Transverse colon (tissue), 4 donors: Measurements from ENCODE around the gene GARNL3. TPM values are rescaled to one million over a fixed set of nuclear protein-coding genes. Genes with fewer than 3 reads are reported as not detected.

Source experiments
- DNase-seq: peaks from one replicate; pipeline ENCODE4 v3.0.0-alpha.2; 2019
- H3K27ac ChIP-seq, 4 donors: fragments of 200-600 bp; sonication (generic); 2 replicates each; pipeline ENCODE4 v1.5.1; 2016 to 2018; ENCODE audit warnings: inconsistent platforms in 4 of 4
- H3K27me3 ChIP-seq: fragments of 200-600 bp; sonication (generic); 2 replicates; pipeline ENCODE4 v1.5.1; 2017; ENCODE audit warnings: inconsistent platforms
- H3K36me3 ChIP-seq, 4 donors: fragments of 200-600 bp; sonication (generic); 2 replicates each; pipeline ENCODE4 v1.5.1; 2017 to 2019; ENCODE audit warnings: inconsistent platforms in 4 of 4
- H3K4me1 ChIP-seq, 4 donors: fragments of 200-600 bp; sonication (generic); 2 replicates each; pipeline ENCODE4 v1.5.1; 2017 to 2020; ENCODE audit warnings: inconsistent platforms in 4 of 4
- H3K4me3 ChIP-seq, 4 donors: fragments of 200-600 bp; sonication (generic); 1 replicate in 1 of 4; 2 replicates in 3 of 4; pipeline versions ENCODE4 v1.5.1 to v1.6.1; 2017 to 2019; ENCODE audit warnings: inconsistent platforms in 4 of 4
- H3K9me3 ChIP-seq, 2 donors: fragments of 200-600 bp; sonication (generic); 2 replicates each; pipeline ENCODE4 v1.5.1; 2017 to 2019; ENCODE audit warnings: inconsistent platforms in 2 of 2
- CTCF ChIP-seq, 5 experiments: fragments of 200-600 bp in 3 of 5; fragments of 450-650 bp in 2 of 5; sonication (generic) in 3 of 5; IDR thresholded peaks; 1 replicate in 2 of 5; 2 replicates in 3 of 5; pipeline ENCODE4 v1.5.1; 2016 to 2017; ENCODE audit warnings: antibody characterized with exemption in 5 of 5, inconsistent platforms in 3 of 5, mild to moderate bottlenecking in 2 of 5, moderate library complexity in 1 of 5
- EP300 ChIP-seq: sonication (generic); formaldehyde crosslinking; IDR thresholded peaks from one replicate; pipeline ENCODE4 v1.6.1; 2017; ENCODE audit warnings: antibody characterized with exemption, low read depth
- POLR2A ChIP-seq: fragments of 450-650 bp; IDR thresholded peaks from one replicate; pipeline ENCODE4 v1.6.1; 2016; ENCODE audit warnings: antibody characterized with exemption, mild to moderate bottlenecking, moderate library complexity
- POLR2AphosphoS5 ChIP-seq, 3 donors: sonication (generic); formaldehyde crosslinking; IDR thresholded peaks; one replicate each; pipeline ENCODE4 v1.6.1; 2016; ENCODE audit warnings: antibody characterized with exemption in 3 of 3
- WGBS, 2 donors: methylation state at CpG; one replicate each; pipeline ENCODE4 v1.1.5; 2018; ENCODE audit warnings: low coverage in 1 of 2; 5-methylcytosine and 5-hydroxymethylcytosine counted together
- in situ Hi-C, 4 donors: fragments of 200-750 bp; cut with MboI; loops; one replicate each; pipeline versions ENCODE4 v1.15.0 to v1.15.1; 2017; ENCODE audit warnings: low sequenced_read_pairs in 3 of 4, low pct_ligation_motif_present in 1 of 4, low pct_unique_long_range_greater_than_20kb in 1 of 4
- intact Hi-C: fragments of 100-400 bp; cut with DNase I; formaldehyde crosslinking; loops from one replicate; pipeline ENCODE4 v1.15.1; 2023; ENCODE audit warnings: low total_unique reads
- total RNA-seq, 4 donors: library from RNA; depleted of rRNA; stranded (reverse); fragments of >200 nt; gene quantifications; one replicate each; pipeline ENCODE4 v1.1.0, GENCODE V29; 2016

The GARNL3 gene
- total RNA-seq, 4 donors from 2014 or later, result 6.0 to 19.5 (median 11.8) TPM

GRCh38 chr9:127415657-127416056 lies 151.1 kb downstream of the GARNL3 start:
- WGBS, 2 donors, result 80% methylated on average over 1 of the region's 1 CpG; no CpG with 5 or more reads in 1 of the 2 donors
- TF ChIP-seq EP300 (no peak), POLR2AphosphoS5 (IDR thresholded peaks at IDR 0.05) (peak; percentile 47 to 76 (median 54)), POLR2A (no peak), CTCF (IDR thresholded peaks at IDR 0.05) (no peak)
- DNase-seq, result no peak
- in situ Hi-C loops, result no loop called here
- Histone ChIP-seq H3K36me3 (no peaks in the 10 kb centered on the region), H3K9me3 (no peaks in the 10 kb centered on the region), H3K27me3 (no peaks in the 10 kb centered on the region), H3K4me1 (peaks cover 0 to 21% (median 6%) of the 10 kb centered on the region in 4 donors), H3K27ac (peak overlapping the region; percentile 50 to 74 (median 64)), H3K4me3 (no peak overlapping the region)
- intact Hi-C loops, result no loop called here

GRCh38 chr9:127417131-127418036 lies 152.8 kb downstream of the GARNL3 start:
- WGBS, 2 donors, result 76% methylated on average over 15 of the region's 15 CpGs; no CpG with 5 or more reads in 1 of the 2 donors
- intact Hi-C loops (no loop called here), in situ Hi-C loops (no loop called here)
- Histone ChIP-seq H3K4me1 (peaks cover 7 to 32% (median 12%) of the 10 kb centered on the region in 4 donors), H3K27me3 (no peaks in the 10 kb centered on the region), H3K9me3 (no peaks in the 10 kb centered on the region), H3K27ac (peak overlapping the region; percentile 14 to 72 (median 59)), H3K36me3 (no peaks in the 10 kb centered on the region), H3K4me3 (no peak overlapping the region)
- peak in 1 of 3 donors; percentile 64 for TF ChIP-seq POLR2AphosphoS5 (IDR thresholded peaks at IDR 0.05)
- TF ChIP-seq CTCF (IDR thresholded peaks at IDR 0.05), result no peak
- no peak for DNase-seq

GRCh38 chr9:127418037-127418471 lies 153.5 kb downstream of the GARNL3 start:
- no peak overlapping the region for H3K4me3 ChIP-seq
- peak overlapping the region; percentile 14 to 72 (median 59) for H3K27ac ChIP-seq
- peaks cover 14 to 39% (median 18%) of the 10 kb centered on the region in 4 donors for H3K4me1 ChIP-seq
- DNase-seq, result no peak
- 78% methylated on average over 8 of the region's 12 CpGs; no CpG with 5 or more reads in 1 of the 2 donors for WGBS, 2 donors
- intact Hi-C loops, result no loop called here
- TF ChIP-seq POLR2A (no peak), POLR2AphosphoS5 (IDR thresholded peaks at IDR 0.05) (no peak), CTCF (IDR thresholded peaks at IDR 0.05) (peak in 3 of 5 experiments; percentile 7 to 27 (median 14))
- no peaks in the 10 kb centered on the region for H3K27me3 ChIP-seq
- no peaks in the 10 kb centered on the region for H3K9me3 ChIP-seq
- no peaks in the 10 kb centered on the region for H3K36me3 ChIP-seq
- in situ Hi-C loops, result no loop called here

- in situ Hi-C loops, result no loop called here
- Histone ChIP-seq H3K4me1 (peaks cover 19 to 43% (median 21%) of the 10 kb centered on the region in 4 donors), H3K27ac (no peak overlapping the region), H3K9me3 (no peaks in the 10 kb centered on the region), H3K36me3 (no peaks in the 10 kb centered on the region), H3K27me3 (no peaks in the 10 kb centered on the region), H3K4me3 (no peak overlapping the region)
- WGBS, 2 donors, result 50 to 84% methylated on average over 2 to 6 of the region's 6 CpGs
- TF ChIP-seq POLR2AphosphoS5 (IDR thresholded peaks at IDR 0.05), result no peak
- no peak for TF ChIP-seq EP300
- no peak for TF ChIP-seq POLR2A
- no peak for TF ChIP-seq CTCF (IDR thresholded peaks at IDR 0.05)
- DNase-seq, result no peak
- intact Hi-C loops, result no loop called here
Measured at GRCh38 chr9:127419348-127419747, 154.8 kb downstream of the GARNL3 start.
